H1 (cell line): ENCODE measurements around the gene DVL2. TPM values are rescaled to one million over a fixed set of nuclear protein-coding genes. Genes with fewer than 3 reads are reported as not detected.

ENCODE experiments used
- BCL11A ChIP-seq, 2 experiments: IDR thresholded peaks; one replicate each; pipeline ENCODE4 v1.6.1; 2011; ENCODE audit warnings: low read depth in 2 of 2, low read length in 2 of 2, mild to moderate bottlenecking in 2 of 2
- CBX5 ChIP-seq: fragments of 300-800, 300-1000 bp; sonication (generic); IDR thresholded peaks from 2 replicates; pipeline ENCODE4 v1.7.1; 2016; ENCODE audit warnings: antibody characterized with exemption, low read length, low read depth
- CBX8 ChIP-seq: fragments of 300-800, 300-1000 bp; sonication (generic); IDR thresholded peaks from 2 replicates; pipeline ENCODE4 v1.7.1; 2016; ENCODE audit warnings: low read depth, low read length, borderline replicate concordance
- CHD1 ChIP-seq: IDR thresholded peaks from 2 replicates; pipeline ENCODE4 v1.6.1; 2012; ENCODE audit warnings: low read depth, low read length, improper control_type of control experiment
- CHD2 ChIP-seq: IDR thresholded peaks from 2 replicates; pipeline ENCODE4 v1.6.1; 2012; ENCODE audit warnings: low read length, improper control_type of control experiment
- CREB1 ChIP-seq: IDR thresholded peaks from 2 replicates; pipeline ENCODE4 v1.6.1; 2012; ENCODE audit warnings: inconsistent platforms
- CTBP2 ChIP-seq: IDR thresholded peaks from 2 replicates; pipeline ENCODE4 v1.7.0; 2011; ENCODE audit warnings: borderline replicate concordance, mild to moderate bottlenecking, moderate library complexity, mixed read lengths, low read length; ENCODE audit not compliant: insufficient read depth, insufficient read length
- CTCF ChIP-seq, 3 experiments: IDR thresholded peaks; 1 replicate in 2 of 3; 2 replicates in 1 of 3; pipeline versions ENCODE4 v1.5.1 to v1.6.1; 2011; ENCODE audit warnings: low read length in 3 of 3, mild to moderate bottlenecking in 3 of 3, inconsistent platforms in 2 of 3, low read depth in 1 of 3, moderate library complexity in 1 of 3; ENCODE audit not compliant: insufficient read depth in 1 of 3; ENCODE audit errors: control extremely low read depth in 1 of 3
- EGR1 ChIP-seq: IDR thresholded peaks from 2 replicates; pipeline ENCODE4 v1.6.1; 2011; ENCODE audit warnings: low read depth, low read length, borderline replicate concordance
- JUN ChIP-seq: IDR thresholded peaks from 2 replicates; pipeline ENCODE4 v1.6.1; 2011; ENCODE audit warnings: low read depth, mild to moderate bottlenecking, improper control_type of control experiment, low read length
- KDM1A ChIP-seq: fragments of 200-600, 300-600 bp; sonication (generic); IDR thresholded peaks from 2 replicates; pipeline ENCODE4 v1.7.1; 2016; ENCODE audit warnings: mild to moderate bottlenecking, low read length, borderline replicate concordance
- KDM4A ChIP-seq: IDR thresholded peaks from one replicate; pipeline ENCODE4 v1.7.1; 2012; ENCODE audit warnings: low read depth, mild to moderate bottlenecking, moderate library complexity, low read length, inconsistent platforms; ENCODE audit not compliant: severe bottlenecking
- NRF1 ChIP-seq: IDR thresholded peaks from 2 replicates; pipeline ENCODE4 v1.6.1; 2011; ENCODE audit warnings: mild to moderate bottlenecking, low read depth, low read length, improper control_type of control experiment
- POLR2AphosphoS5 ChIP-seq: IDR thresholded peaks from 2 replicates; pipeline ENCODE4 v1.6.1; 2011; ENCODE audit warnings: low read depth, low read length
- POU5F1 ChIP-seq: IDR thresholded peaks from 2 replicates; pipeline ENCODE4 v1.6.1; 2011; ENCODE audit warnings: low read depth, mild to moderate bottlenecking, low read length, moderate library complexity
- RAD21 ChIP-seq, 2 experiments: IDR thresholded peaks in 1 of 2; conservative IDR thresholded peaks in 1 of 2; 2 replicates each; pipeline ENCODE4 v1.6.1; 2011; ENCODE audit warnings: low read depth in 2 of 2, low read length in 2 of 2, improper control_type of control experiment in 1 of 2, inconsistent platforms in 1 of 2, mild to moderate bottlenecking in 1 of 2, moderate library complexity in 1 of 2
- RBBP5 ChIP-seq: IDR thresholded peaks from 2 replicates; pipeline ENCODE4 v1.7.1; 2012; ENCODE audit warnings: low read depth, mild to moderate bottlenecking, inconsistent platforms, low read length, moderate library complexity, borderline replicate concordance
- SIN3A ChIP-seq, 2 experiments: IDR thresholded peaks in 1 of 2; conservative IDR thresholded peaks in 1 of 2; 2 replicates each; pipeline ENCODE4 v1.6.1; 2011 to 2012; ENCODE audit warnings: low read length in 2 of 2, improper control_type of control experiment in 1 of 2, low read depth in 1 of 2, mild to moderate bottlenecking in 1 of 2
- SUZ12 ChIP-seq: fragments of 200-600 bp; sonication (generic); IDR thresholded peaks from 2 replicates; pipeline ENCODE4 v1.6.1; 2012; ENCODE audit warnings: mild to moderate bottlenecking, inconsistent platforms, low read length, moderate library complexity, mixed read lengths
- TBP ChIP-seq: IDR thresholded peaks from 2 replicates; pipeline ENCODE4 v1.6.1; 2011; ENCODE audit warnings: low read depth, low read length, improper control_type of control experiment
- YY1 ChIP-seq: IDR thresholded peaks from 2 replicates; pipeline ENCODE4 v1.6.1; 2011; ENCODE audit warnings: low read depth, mild to moderate bottlenecking, low read length
- polyA plus RNA-seq, 7 experiments: library from polyadenylated mRNA; depleted of rRNA in 3 of 7; stranded (reverse) in 5 of 7; unstranded in 2 of 7; fragments of >200 nt in 5 of 7; fragments of 200-250 nt in 2 of 7; gene quantifications; 1 replicate in 5 of 7; 2 replicates in 1 of 7; 4 replicates in 1 of 7; pipeline versions ENCODE4 v1.2.1 to v1.2.3, GENCODE V29; 2011 to 2013; ENCODE audit warnings: missing spikeins in 2 of 7, mixed read lengths in 2 of 7
- total RNA-seq: library from RNA; stranded (reverse); fragmentation: NEBNext Ultra II Directional; extraction: Animal tissue kit (Norgen Biotek cat#: 25700); gene quantifications from 2 replicates; pipeline ENCODE4 v1.2.1, GENCODE V29; 2021

The DVL2 gene
- total and polyA plus RNA-seq, 2 of the 8 experiments (the other 6 are each of a cell fraction or from before 2014, with no cell fraction given) = 19.0 to 59.6 TPM

- TF ChIP-seq BCL11A (IDR thresholded peaks at IDR 0.05; ENCODE audit: low read depth in 2 of 2, low read length in 2 of 2) = no peak
- TF ChIP-seq CTCF (IDR thresholded peaks at IDR 0.05; ENCODE audit: control extremely low read depth in 1 of 3, insufficient read depth in 1 of 3, low read depth in 1 of 3, low read length in 3 of 3) = peak; percentile 76 to 92 (median 91)
- peak; percentile 82 for TF ChIP-seq CREB1
- TF ChIP-seq KDM1A = no peak
- TF ChIP-seq CHD1 = no peak
- peak; percentile 48; the same call in 1 of the 2 replicates for TF ChIP-seq CHD2
- TF ChIP-seq NRF1 = no peak
- no peak for TF ChIP-seq RBBP5
- no peak for TF ChIP-seq CBX5
- TF ChIP-seq YY1 = no peak
- TF ChIP-seq EGR1 = no peak
- no peak for TF ChIP-seq JUN
- TF ChIP-seq CBX8 = no peak
- peak; percentile 84 for TF ChIP-seq RAD21 (IDR thresholded peaks at IDR 0.05 in 1 of 2, conservative IDR thresholded peaks at IDR 0.05 in 1 of 2; ENCODE audit: low read depth in 2 of 2, low read length in 2 of 2)
- TF ChIP-seq POLR2AphosphoS5 = 0 out of 2 replicates have a peak, but pooled peaks have one; percentile 28
- peak; percentile 4 for TF ChIP-seq KDM4A
- no peak for TF ChIP-seq SUZ12
- TF ChIP-seq POU5F1 = no peak
- no peak for TF ChIP-seq CTBP2
- TF ChIP-seq SIN3A (conservative IDR thresholded peaks at IDR 0.05 in 1 of 2, IDR thresholded peaks at IDR 0.05 in 1 of 2; ENCODE audit: low read depth in 1 of 2, low read length in 2 of 2) = peak in 1 of 2 experiments; percentile 56; a peak in 1 of 4 replicates
- TF ChIP-seq TBP = 0 out of 2 replicates have a peak, but pooled peaks have one; percentile 27
These were observed 56.9 kb downstream of the DVL2 start (continued) for GRCh38 chr17:7177191-7177953.
